HCT116 (cell line): Measurements from ENCODE around the gene NDUFB10. TPM values are rescaled to one million over a fixed set of nuclear protein-coding genes. Genes with fewer than 3 reads are reported as not detected.
A peak's percentile ranks its signal among the peaks of the same experiment; 100 is the strongest.

Experiments
- ATAC-seq: fragments of 200-7000 bp; cut with Tn5 transposase; 2 replicates; pipeline ENCODE4 v1.9.1; 2020; ENCODE audit warnings: mild to moderate bottlenecking, moderate library complexity
- BruUV-seq: library from RNA; stranded (reverse); fragments of 400-500 nt; replicated peaks from 2 replicates; lab custom pipeline; 2021; lab: Mats Ljungman, UMichigan
- CTCF ChIA-PET: fragments of 300-600 bp; sonication (Branson Sonifier 250); formaldehyde crosslinking; loops from one replicate; lab custom pipeline; 2021; ENCODE audit warnings: antibody characterized with exemption; lab: Charles Lee
- POLR2A ChIA-PET: fragments of 300-600, 350-600 bp; sonication (Branson Sonifier 250); formaldehyde crosslinking; loops from one replicate; lab custom pipeline; 2021; ENCODE audit warnings: antibody characterized with exemption; lab: Charles Lee
- RAD21 ChIA-PET, 2 experiments: fragments of 300-600 bp; sonication (Branson Sonifier 250); formaldehyde crosslinking; loops; one replicate each; lab custom pipeline; 2023; ENCODE audit warnings: low total read pairs in 2 of 2; ENCODE audit not compliant: uncharacterized antibody in 2 of 2, unreplicated experiment in 2 of 2, low non-redundant PET in 1 of 2; lab: Charles Lee
- DNase-seq: peaks from one replicate; pipeline ENCODE4 v3.0.0-alpha.2; 2010; ENCODE audit warnings: low read depth, low spot score
- H2AFZ ChIP-seq: fragments of 200-600 bp; shearing (Covaris generic), sonication (generic); 2 replicates; pipeline ENCODE4 v1.6.1; 2017; ENCODE audit warnings: low read depth, mixed run types, mixed read lengths, antibody characterized with exemption, low read length; ENCODE audit not compliant: poor library complexity, severe bottlenecking
- H3K27ac ChIP-seq: 2 replicates; pipeline ENCODE4 v1.5.1; 2012; ENCODE audit warnings: low read depth, low read length
- H3K27me3 ChIP-seq: fragments of 200-600 bp; sonication (generic); 2 replicates; pipeline ENCODE4 v1.6.1; 2016; ENCODE audit warnings: mixed run types, low read length, mixed read lengths; ENCODE audit not compliant: insufficient read depth
- H3K36me3 ChIP-seq, 2 experiments: fragments of 200-500 bp in 1 of 2; fragments of 200-600 bp in 1 of 2; sonication (Bioruptor generic) in 1 of 2; sonication (generic) in 1 of 2; 2 replicates each; pipeline versions ENCODE4 v1.5.1 to v1.6.1; 2014 to 2016; ENCODE audit warnings: low read length in 2 of 2, inconsistent platforms in 1 of 2, mixed read lengths in 1 of 2, mixed run types in 1 of 2; ENCODE audit not compliant: insufficient read depth in 2 of 2, control insufficient read depth in 1 of 2
- H3K4me1 ChIP-seq, 2 experiments: fragments of 200-600 bp in 1 of 2; sonication (generic) in 1 of 2; 2 replicates each; pipeline versions ENCODE4 v1.5.1 to v1.6.1; 2012 to 2017; ENCODE audit warnings: low read length in 2 of 2, inconsistent platforms in 1 of 2, mild to moderate bottlenecking in 1 of 2, mixed read lengths in 1 of 2, mixed run types in 1 of 2, moderate library complexity in 1 of 2; ENCODE audit not compliant: insufficient read depth in 2 of 2, control insufficient read depth in 1 of 2
- H3K4me2 ChIP-seq: fragments of 200-600 bp; sonication (generic); 2 replicates; pipeline ENCODE4 v1.6.1; 2017; ENCODE audit warnings: mixed run types, low read length, mixed read lengths
- H3K4me3 ChIP-seq, 2 experiments: fragments of 200-600 bp in 1 of 2; sonication (generic) in 1 of 2; replicated peaks in 1 of 2; 2 replicates each; pipeline ENCODE4 v1.5.1; 2011 to 2016; ENCODE audit warnings: low read length in 2 of 2, control low read depth in 1 of 2, low read depth in 1 of 2, mild to moderate bottlenecking in 1 of 2, mixed read lengths in 1 of 2, mixed run types in 1 of 2
- H3K79me2 ChIP-seq: fragments of 200-600 bp; sonication (generic); 2 replicates; pipeline ENCODE4 v1.6.1; 2017; ENCODE audit warnings: mild to moderate bottlenecking, mixed run types, low read length, moderate library complexity, mixed read lengths; ENCODE audit not compliant: insufficient read depth
- H3K9ac ChIP-seq: fragments of 200-600 bp; sonication (generic); 2 replicates; pipeline ENCODE4 v1.6.1; 2016; ENCODE audit warnings: low read length, mixed read lengths
- H3K9me2 ChIP-seq: fragments of 200-600 bp; sonication (generic), shearing (Covaris generic); 2 replicates; pipeline ENCODE4 v1.6.1; 2017; ENCODE audit warnings: mixed run types, mild to moderate bottlenecking, moderate library complexity; ENCODE audit not compliant: insufficient read depth
- H3K9me3 ChIP-seq, 2 experiments: fragments of 200-500 bp in 1 of 2; fragments of 200-600 bp in 1 of 2; sonication (Bioruptor generic) in 1 of 2; sonication (generic) in 1 of 2; 2 replicates each; pipeline ENCODE4 v1.6.1; 2014 to 2017; ENCODE audit warnings: low read length in 2 of 2, mixed read lengths in 2 of 2, inconsistent platforms in 1 of 2, low read depth in 1 of 2, mild to moderate bottlenecking in 1 of 2, mixed run types in 1 of 2, moderate library complexity in 1 of 2; ENCODE audit not compliant: control insufficient read depth in 1 of 2, insufficient read depth in 1 of 2
- H4K20me1 ChIP-seq: fragments of 200-600 bp; sonication (generic), shearing (Covaris generic); 2 replicates; pipeline ENCODE4 v1.6.1; 2017; ENCODE audit warnings: mixed run types, mild to moderate bottlenecking, moderate library complexity; ENCODE audit not compliant: insufficient read depth
- CBX3 ChIP-seq: IDR thresholded peaks from 2 replicates; pipeline ENCODE4 v1.6.1; 2012; ENCODE audit warnings: low read depth
- EGR1 ChIP-seq: IDR thresholded peaks from 2 replicates; pipeline ENCODE4 v1.6.1; 2012; ENCODE audit warnings: low read depth
- EZH2phosphoT487 ChIP-seq: fragments of 200-600 bp; IDR thresholded peaks from 2 replicates; pipeline ENCODE4 v1.6.1; 2018; ENCODE audit warnings: antibody characterized with exemption, borderline replicate concordance
- FOSL1 ChIP-seq: IDR thresholded peaks from 2 replicates; pipeline ENCODE4 v1.6.1; 2012; ENCODE audit warnings: low read depth
- MAX ChIP-seq: IDR thresholded peaks from 2 replicates; pipeline ENCODE4 v1.6.1; 2012
- POLR2A ChIP-seq: IDR thresholded peaks from 2 replicates; pipeline ENCODE4 v1.7.0; 2011; ENCODE audit warnings: borderline replicate concordance; ENCODE audit not compliant: insufficient read depth, insufficient read length; ENCODE audit errors: extremely low read depth
- POLR2AphosphoS5 ChIP-seq: IDR thresholded peaks from 2 replicates; pipeline ENCODE4 v1.6.1; 2011; ENCODE audit warnings: mild to moderate bottlenecking, low read depth, low read length, moderate library complexity
- REST ChIP-seq: IDR thresholded peaks from 2 replicates; pipeline ENCODE4 v1.6.1; 2012; ENCODE audit warnings: low read depth
- SRF ChIP-seq: IDR thresholded peaks from 2 replicates; pipeline ENCODE4 v1.6.1; 2012; ENCODE audit warnings: low read depth
- YY1 ChIP-seq: IDR thresholded peaks from 2 replicates; pipeline ENCODE4 v1.6.1; 2011; ENCODE audit warnings: low read length, low read depth, moderate library complexity, mild to moderate bottlenecking; ENCODE audit not compliant: insufficient replicate concordance; ENCODE audit errors: extremely low read depth
- ZBTB33 ChIP-seq: IDR thresholded peaks from 2 replicates; pipeline ENCODE4 v1.6.1; 2011; ENCODE audit warnings: mild to moderate bottlenecking, low read length, moderate library complexity; ENCODE audit not compliant: insufficient replicate concordance; ENCODE audit errors: extremely low read depth
- ZFX ChIP-seq: fragments of 450-650 bp; IDR thresholded peaks from 2 replicates; pipeline ENCODE4 v1.6.1; 2017
- intact Hi-C: fragments of 100-400 bp; cut with micrococcal nuclease; formaldehyde crosslinking; loops from 2 replicates; pipeline ENCODE4 v1.10.0; 2022
- total RNA-seq: library from RNA; stranded (reverse); gene quantifications from one replicate; pipeline ENCODE4 v1.2.1, GENCODE V29; 2021; ENCODE audit not compliant: unreplicated experiment
- TF ChIP-seq, protein P1 (sequence below), 3 experiments: fragments of 200-600 bp in 1 of 3; sonication (generic) in 1 of 3; IDR thresholded peaks in 2 of 3; conservative IDR thresholded peaks in 1 of 3; 2 replicates each; pipeline ENCODE4 v1.5.1; 2012 to 2017; ENCODE audit warnings: low read depth in 2 of 3, low read length in 2 of 3, antibody characterized with exemption in 1 of 3, borderline replicate concordance in 1 of 3, control low read depth in 1 of 3, mild to moderate bottlenecking in 1 of 3, mixed read lengths in 1 of 3, mixed run types in 1 of 3, moderate library complexity in 1 of 3; ENCODE audit not compliant: insufficient read depth in 1 of 3

NDUFB10 gene
- total RNA-seq, 1 experiment from 2014 or later: 273 TPM

DNA sequence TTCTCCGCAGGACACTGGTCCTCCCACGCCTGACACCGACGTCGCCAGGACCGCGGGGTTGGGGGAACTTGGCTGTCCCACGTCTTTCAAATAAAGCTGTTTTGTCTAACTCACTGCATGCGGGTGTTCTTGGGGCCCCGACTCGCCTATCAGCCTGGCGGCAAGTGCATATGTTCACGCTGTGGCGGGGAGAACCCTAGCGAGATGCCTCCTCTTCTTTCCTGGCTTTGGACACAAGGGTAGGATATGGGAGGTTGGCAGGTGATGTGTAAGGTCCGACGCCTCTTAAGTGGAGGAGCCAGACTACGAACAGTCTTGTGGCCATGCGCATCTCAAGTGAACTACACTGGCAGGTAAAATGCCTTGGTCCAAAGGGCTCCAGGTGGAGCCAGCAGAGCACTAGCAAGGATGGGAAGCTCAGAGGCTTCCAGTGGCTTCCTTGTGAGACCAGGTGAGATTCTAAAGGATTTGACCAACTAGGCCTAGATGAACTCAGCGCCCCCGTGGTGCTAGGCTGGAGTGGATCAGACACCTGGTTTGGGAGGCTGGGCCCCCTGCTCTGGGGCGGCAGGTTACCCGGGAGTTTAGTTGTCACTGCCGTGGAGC lies 6.2 kb downstream of the NDUFB10 start:
- Histone ChIP-seq H3K27ac (peak overlapping the region; percentile 94), H3K4me3 (peak overlapping the region; percentile 65 to 73), H3K4me1 (peaks cover 5 to 36% of the 10 kb centered on the region in 2 experiments; a peak in 3 of 4 replicates), H3K9me2 (no peaks in the 10 kb centered on the region), H3K4me2 (peak overlapping the region; percentile 87)
- TF ChIP-seq ZBTB33 (no peak), CBX3 (no peak), EGR1 (no peak), MAX (no peak), SRF (no peak), REST (no peak), POLR2A (no peak), FOSL1 (no peak), YY1 (no peak), EZH2phosphoT487 (no peak), POLR2AphosphoS5 (no peak), ZFX (no peak)
- TF ChIP-seq, protein P1, sequence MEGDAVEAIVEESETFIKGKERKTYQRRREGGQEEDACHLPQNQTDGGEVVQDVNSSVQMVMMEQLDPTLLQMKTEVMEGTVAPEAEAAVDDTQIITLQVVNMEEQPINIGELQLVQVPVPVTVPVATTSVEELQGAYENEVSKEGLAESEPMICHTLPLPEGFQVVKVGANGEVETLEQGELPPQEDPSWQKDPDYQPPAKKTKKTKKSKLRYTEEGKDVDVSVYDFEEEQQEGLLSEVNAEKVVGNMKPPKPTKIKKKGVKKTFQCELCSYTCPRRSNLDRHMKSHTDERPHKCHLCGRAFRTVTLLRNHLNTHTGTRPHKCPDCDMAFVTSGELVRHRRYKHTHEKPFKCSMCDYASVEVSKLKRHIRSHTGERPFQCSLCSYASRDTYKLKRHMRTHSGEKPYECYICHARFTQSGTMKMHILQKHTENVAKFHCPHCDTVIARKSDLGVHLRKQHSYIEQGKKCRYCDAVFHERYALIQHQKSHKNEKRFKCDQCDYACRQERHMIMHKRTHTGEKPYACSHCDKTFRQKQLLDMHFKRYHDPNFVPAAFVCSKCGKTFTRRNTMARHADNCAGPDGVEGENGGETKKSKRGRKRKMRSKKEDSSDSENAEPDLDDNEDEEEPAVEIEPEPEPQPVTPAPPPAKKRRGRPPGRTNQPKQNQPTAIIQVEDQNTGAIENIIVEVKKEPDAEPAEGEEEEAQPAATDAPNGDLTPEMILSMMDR (IDR thresholded peaks at IDR 0.05 in 2 of 3, conservative IDR thresholded peaks at IDR 0.05 in 1 of 3; ENCODE audit: borderline replicate concordance in 1 of 3, insufficient read depth in 1 of 3, low read depth in 2 of 3, low read length in 2 of 3): no peak
- TF ChIP-seq, all 23 proteins: peak for 0
- ChIA-PET RAD21 (no interaction called here), CTCF (interaction anchor here (0.7 kb wide), 1 partner anchor 13 kb away, joined by 3 read pairs; no protein-coding TSS in a partner anchor), POLR2A (interaction anchor here (0.6 to 5.9 kb wide), 28 partner anchors 8 to 1054 kb away, joined by 3 to 104 read pairs (median 5); partner anchors contain the start of genes FAHD1, GFER, HAGH and MEIOB)
- peaks cover 6 to 20% of the 10 kb centered on the region in 2 experiments for H3K36me3 ChIP-seq
- intact Hi-C loops: no loop called here
- no peaks in the 10 kb centered on the region for H3K27me3 ChIP-seq
- H4K20me1 ChIP-seq: peaks cover 11% of the 10 kb centered on the region; the same call in 1 of the 2 replicates
- ATAC-seq (no peak), DNase-seq (no peak)
- BruUV-seq: TSS peak; percentile 75
- peaks cover 60% of the 10 kb centered on the region for H3K79me2 ChIP-seq
- H2AFZ ChIP-seq: no peak overlapping the region
- peak overlapping the region; percentile 93 for H3K9ac ChIP-seq
- no peaks in the 10 kb centered on the region for H3K9me3 ChIP-seq
